Naive thymus-derived CD8-positive, alpha-beta T cell (primary cell): ENCODE results near the gene BAHCC1. TPM values are rescaled to one million over a fixed set of nuclear protein-coding genes. Genes with fewer than 3 reads are reported as not detected.

Source experiments
- ATAC-seq, 2 donors: fragments of 150-1000 bp; cut with Tn5 transposase in 1 of 2; sonication (Bioruptor Pico), chemical (Tn5 transposase) in 1 of 2; 1 replicate in 1 of 2; 2 replicates in 1 of 2; pipeline ENCODE4 v1.10.0; 2021; ENCODE audit warnings: mild to moderate bottlenecking in 2 of 2, moderate library complexity in 2 of 2
- POLR2A ChIA-PET: fragments of 350-600 bp; sonication (Branson Sonifier 250); formaldehyde crosslinking; loops from one replicate; lab custom pipeline; 2021; ENCODE audit warnings: antibody characterized with exemption; lab: Charles Lee
- DNase-seq, 10 donors: peaks; one replicate each; pipeline versions ENCODE4 v3.0.0 to v3.0.0-alpha.2; 2020 to 2022
- H3K27ac Mint-ChIP-seq, 10 donors: one replicate each; pipeline ENCODE4 v1.8.0; 2020 to 2022; ENCODE audit warnings: mild to moderate bottlenecking in 10 of 10, mixed read lengths in 10 of 10, moderate library complexity in 4 of 10, inconsistent platforms in 1 of 10
- H3K27me3 Mint-ChIP-seq, 5 donors: one replicate each; pipeline ENCODE4 v1.8.0; 2021 to 2022; ENCODE audit warnings: mixed read lengths in 5 of 5
- H3K36me3 Mint-ChIP-seq, 3 donors: one replicate each; pipeline ENCODE4 v1.8.0; 2020 to 2022; ENCODE audit warnings: mixed read lengths in 3 of 3, mild to moderate bottlenecking in 2 of 3, inconsistent platforms in 1 of 3
- H3K4me1 Mint-ChIP-seq, 4 donors: one replicate each; pipeline ENCODE4 v1.8.0; 2021 to 2022; ENCODE audit warnings: mixed read lengths in 4 of 4
- H3K4me3 Mint-ChIP-seq, 10 donors: one replicate each; pipeline ENCODE4 v1.8.0; 2020 to 2022; ENCODE audit warnings: mild to moderate bottlenecking in 10 of 10, mixed read lengths in 10 of 10, moderate library complexity in 6 of 10, inconsistent platforms in 1 of 10
- H3K9me3 Mint-ChIP-seq, 9 donors: one replicate each; pipeline ENCODE4 v1.8.0; 2020 to 2022; ENCODE audit warnings: mixed read lengths in 9 of 9, mild to moderate bottlenecking in 3 of 9, inconsistent platforms in 1 of 9, moderate library complexity in 1 of 9
- polyA plus RNA-seq, 3 donors: library from polyadenylated mRNA; unstranded; fragments of 300-500 nt; fragmentation: Illumina TruSeq; gene quantifications; one replicate each; pipeline ENCODE4 v1.2.3, GENCODE V29; 2021
- total RNA-seq, 8 experiments: library from RNA in 2 of 8; stranded (reverse) in 2 of 8; gene quantifications; one replicate each; pipeline ENCODE4 v1.2.3 and lab custom pipeline; 2021 to 2026

Gene BAHCC1
- total and polyA plus RNA-seq, 5 experiments from 2014 or later = not detected

- Mint-ChIP-seq H3K27me3 (peaks cover 30 to 71% (median 40%) of the 10 kb centered on the region in 5 donors), H3K9me3 (peaks cover 0 to 2% (median 0%) of the 10 kb centered on the region in 9 donors), H3K27ac (peak overlapping the region in 3 of 10 donors; percentile 24 to 72 (median 54)), H3K4me1 (peaks cover 13 to 42% (median 31%) of the 10 kb centered on the region in 4 donors), H3K36me3 (peaks cover 0 to 5% (median 0%) of the 10 kb centered on the region in 3 donors), H3K4me3 (peak overlapping the region; percentile 59 to 98 (median 88))
- POLR2A ChIA-PET = interaction anchor here (0.5 to 2.9 kb wide), 4 partner anchors 28 to 114 kb away, joined by 4 to 14 read pairs (median 4); partner anchors contain the start of gene ACTG1
- ATAC-seq (no peak), DNase-seq (no peak)
Measured at GRCh38 chr17:81398176-81398831, 3.0 kb downstream of the BAHCC1 start.

GRCh38 chr17:81398832-81399411 lies 3.7 kb downstream of the BAHCC1 start:
- DNase-seq (no peak), ATAC-seq (peak in 1 of 2 donors; percentile 22)
- peaks cover 29 to 76% (median 41%) of the 10 kb centered on the region in 5 donors for H3K27me3 Mint-ChIP-seq
- H3K27ac Mint-ChIP-seq = peak overlapping the region in 3 of 10 donors; percentile 54 to 90 (median 72)
- peak overlapping the region; percentile 65 to 98 (median 88) for H3K4me3 Mint-ChIP-seq
- POLR2A ChIA-PET = interaction anchor here (0.7 to 2.9 kb wide), 3 partner anchors 31 to 114 kb away, joined by 4 to 14 read pairs (median 4); partner anchors contain the start of gene ACTG1
- H3K9me3 Mint-ChIP-seq = peaks cover 0 to 2% (median 0%) of the 10 kb centered on the region in 9 donors
- H3K36me3 Mint-ChIP-seq = peaks cover 0 to 5% (median 0%) of the 10 kb centered on the region in 3 donors
- peaks cover 13 to 40% (median 30%) of the 10 kb centered on the region in 4 donors for H3K4me1 Mint-ChIP-seq

- H3K27me3 Mint-ChIP-seq = peaks cover 28 to 76% (median 38%) of the 10 kb centered on the region in 5 donors
- peak in 1 of 10 donors; percentile 34 for DNase-seq
- peaks cover 11 to 33% (median 27%) of the 10 kb centered on the region in 4 donors for H3K4me1 Mint-ChIP-seq
- peaks cover 0 to 5% (median 0%) of the 10 kb centered on the region in 3 donors for H3K36me3 Mint-ChIP-seq
- H3K9me3 Mint-ChIP-seq = peaks cover 0 to 2% (median 0%) of the 10 kb centered on the region in 9 donors
- POLR2A ChIA-PET = interaction anchor here (0.6 kb wide), 1 partner anchor 109 kb away, joined by 4 read pairs; no protein-coding TSS in a partner anchor
- no peak overlapping the region for H3K27ac Mint-ChIP-seq
- H3K4me3 Mint-ChIP-seq = peak overlapping the region in 9 of 10 donors; percentile 67 to 92 (median 87)
- ATAC-seq = peak; percentile 9 to 34
Measured at GRCh38 chr17:81399481-81400153, 4.4 kb downstream of the BAHCC1 start.

- ATAC-seq (peak; percentile 5 to 19), DNase-seq (no peak)
- POLR2A ChIA-PET = interaction anchor here (2.4 kb wide), 1 partner anchor 11 kb away, joined by 10 read pairs; no protein-coding TSS in a partner anchor
- peaks cover 0 to 5% (median 0%) of the 10 kb centered on the region in 3 donors for H3K36me3 Mint-ChIP-seq
- peaks cover 24 to 75% (median 35%) of the 10 kb centered on the region in 5 donors for H3K27me3 Mint-ChIP-seq
- H3K4me3 Mint-ChIP-seq = peak overlapping the region; percentile 67 to 92 (median 87)
- peaks cover 8 to 28% (median 21%) of the 10 kb centered on the region in 4 donors for H3K4me1 Mint-ChIP-seq
- peaks cover 0 to 2% (median 0%) of the 10 kb centered on the region in 9 donors for H3K9me3 Mint-ChIP-seq
- H3K27ac Mint-ChIP-seq = peak overlapping the region in 2 of 10 donors; percentile 33 to 77
Measured at GRCh38 chr17:81400154-81400977, 5.1 kb downstream of the BAHCC1 start.

GRCh38 chr17:81400996-81401722 lies 5.9 kb downstream of the BAHCC1 start:
- Mint-ChIP-seq H3K27me3 (peaks cover 24 to 80% (median 40%) of the 10 kb centered on the region in 5 donors), H3K36me3 (peaks cover 0 to 5% (median 0%) of the 10 kb centered on the region in 3 donors), H3K9me3 (peaks cover 0 to 2% (median 0%) of the 10 kb centered on the region in 9 donors), H3K4me3 (peak overlapping the region in 3 of 10 donors; percentile 15 to 56 (median 56)), H3K27ac (peak overlapping the region in 1 of 10 donors; percentile 29), H3K4me1 (peaks cover 8 to 27% (median 20%) of the 10 kb centered on the region in 4 donors)
- DNase-seq (no peak), ATAC-seq (no peak)
- POLR2A ChIA-PET = interaction anchor here (2.4 kb wide), 1 partner anchor 10 kb away, joined by 10 read pairs; no protein-coding TSS in a partner anchor

GRCh38 chr17:81401723-81402529 lies 6.7 kb downstream of the BAHCC1 start:
- POLR2A ChIA-PET = interaction anchor here (2.4 kb wide), 1 partner anchor 10 kb away, joined by 10 read pairs; no protein-coding TSS in a partner anchor
- Mint-ChIP-seq H3K4me1 (peaks cover 8 to 27% (median 20%) of the 10 kb centered on the region in 4 donors), H3K27ac (peak overlapping the region in 1 of 10 donors; percentile 70), H3K4me3 (peak overlapping the region in 4 of 10 donors; percentile 24 to 68 (median 44)), H3K36me3 (peaks cover 0 to 5% (median 0%) of the 10 kb centered on the region in 3 donors), H3K9me3 (peaks cover 0 to 2% (median 0%) of the 10 kb centered on the region in 9 donors), H3K27me3 (peaks cover 24 to 88% (median 41%) of the 10 kb centered on the region in 5 donors)
- ATAC-seq (no peak), DNase-seq (no peak)

DNA sequence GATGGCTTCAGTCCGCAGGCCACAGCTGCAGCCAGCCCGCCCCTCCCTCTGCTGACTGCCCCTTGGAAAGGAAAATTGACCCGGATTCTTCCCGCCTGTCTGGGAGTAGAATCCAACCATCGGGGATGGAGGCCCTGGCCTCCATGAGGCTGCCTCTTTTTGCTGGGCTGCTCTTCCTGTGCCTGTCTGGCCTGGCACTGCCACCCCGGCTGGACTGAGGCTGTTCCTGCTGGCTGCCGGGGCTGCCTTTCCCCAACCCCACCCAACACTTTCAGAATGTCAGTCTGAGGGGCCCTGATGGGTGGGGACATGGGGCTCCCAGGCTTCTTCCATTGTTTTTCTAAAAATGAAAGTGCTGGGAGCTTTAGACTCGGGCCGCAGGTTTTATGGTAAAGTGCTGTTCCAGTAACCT lies 7.3 kb downstream of the BAHCC1 start:
- DNase-seq (no peak), ATAC-seq (no peak)
- H3K27me3 Mint-ChIP-seq = peaks cover 24 to 93% (median 44%) of the 10 kb centered on the region in 5 donors
- peaks cover 0 to 5% (median 0%) of the 10 kb centered on the region in 3 donors for H3K36me3 Mint-ChIP-seq
- POLR2A ChIA-PET = interaction anchor here (2.4 kb wide), 1 partner anchor 9 kb away, joined by 10 read pairs; no protein-coding TSS in a partner anchor
- H3K27ac Mint-ChIP-seq = no peak overlapping the region
- no peak overlapping the region for H3K4me3 Mint-ChIP-seq
- peaks cover 8 to 26% (median 19%) of the 10 kb centered on the region in 4 donors for H3K4me1 Mint-ChIP-seq
- H3K9me3 Mint-ChIP-seq = peaks cover 0 to 2% (median 0%) of the 10 kb centered on the region in 9 donors

GRCh38 chr17:81402981-81403467 lies 7.8 kb downstream of the BAHCC1 start:
- Mint-ChIP-seq H3K27me3 (peaks cover 19 to 93% (median 46%) of the 10 kb centered on the region in 5 donors), H3K4me1 (peaks cover 6 to 22% (median 15%) of the 10 kb centered on the region in 4 donors), H3K9me3 (peaks cover 0 to 2% (median 0%) of the 10 kb centered on the region in 9 donors), H3K27ac (no peak overlapping the region), H3K36me3 (peaks cover 0 to 4% (median 0%) of the 10 kb centered on the region in 3 donors), H3K4me3 (no peak overlapping the region)
- ATAC-seq = no peak
- POLR2A ChIA-PET = interaction anchor here (2.4 kb wide), 1 partner anchor 9 kb away, joined by 10 read pairs; no protein-coding TSS in a partner anchor
- no peak for DNase-seq

- Mint-ChIP-seq H3K27ac (no peak overlapping the region), H3K4me3 (no peak overlapping the region), H3K27me3 (peaks cover 16 to 93% (median 50%) of the 10 kb centered on the region in 5 donors), H3K9me3 (peaks cover 0 to 2% (median 0%) of the 10 kb centered on the region in 9 donors), H3K36me3 (peaks cover 0 to 3% (median 0%) of the 10 kb centered on the region in 3 donors), H3K4me1 (peaks cover 4 to 17% (median 11%) of the 10 kb centered on the region in 4 donors)
- DNase-seq = no peak
- ATAC-seq = no peak
- POLR2A ChIA-PET = interaction anchor here (1.2 kb wide), 1 partner anchor 9 kb away, joined by 3 read pairs; the partner anchor contains the start of gene BAHCC1
Measured at GRCh38 chr17:81403671-81404534, 8.6 kb downstream of the BAHCC1 start.
